Endothelial cell of umbilical vein (primary cell): Measurements from ENCODE around the gene TRNAU1AP. TPM values are rescaled to one million over a fixed set of nuclear protein-coding genes. Genes with fewer than 3 reads are reported as not detected.

Source experiments
- BruUV-seq: library from RNA; stranded (reverse); fragments of 400-500 nt; replicated peaks from 2 replicates; lab custom pipeline; 2021; lab: Mats Ljungman, UMichigan
- CTCF ChIA-PET: fragments of 300-600, 350-600 bp; sonication (Branson Sonifier 250); formaldehyde crosslinking; loops from one replicate; lab custom pipeline; 2021; ENCODE audit warnings: antibody characterized with exemption, inconsistent platforms; lab: Charles Lee
- POLR2A ChIA-PET: fragments of 300-600, 350-600 bp; sonication (Branson Sonifier 250); formaldehyde crosslinking; loops from one replicate; lab custom pipeline; 2021; ENCODE audit warnings: antibody characterized with exemption, inconsistent platforms; lab: Charles Lee
- DNase-seq: peaks from one replicate; pipeline ENCODE4 v3.0.0-alpha.2; 2011; ENCODE audit warnings: low read depth, low spot score
- FAIRE-seq: peaks from 2 replicates; lab custom pipeline; 2011; peaks lifted over from hg19 to GRCh38; lab: Jason Lieb, UNC
- H2AFZ ChIP-seq: 2 replicates; pipeline ENCODE4 v1.6.0; 2012; ENCODE audit warnings: low read depth, low read length, control low read depth, inconsistent platforms
- H3K27ac ChIP-seq: 2 replicates; pipeline ENCODE4 v1.5.1; 2011; ENCODE audit warnings: low read depth, mild to moderate bottlenecking, control low read depth, low read length, moderate library complexity; ENCODE audit not compliant: insufficient read depth
- H3K27me3 ChIP-seq, 2 experiments: 2 replicates each; pipeline versions ENCODE4 v1.6.0 to v1.6.1; 2011; ENCODE audit warnings: low read length in 2 of 2, mixed read lengths in 1 of 2; ENCODE audit not compliant: control insufficient read depth in 2 of 2, insufficient read depth in 2 of 2
- H3K36me3 ChIP-seq, 2 experiments: 2 replicates in 1 of 2; 3 replicates in 1 of 2; pipeline ENCODE4 v1.5.1; 2011; ENCODE audit warnings: low read length in 2 of 2, mild to moderate bottlenecking in 1 of 2, moderate library complexity in 1 of 2; ENCODE audit not compliant: control insufficient read depth in 2 of 2, insufficient read depth in 2 of 2; ENCODE audit errors: extremely low read depth in 1 of 2
- H3K4me1 ChIP-seq: 3 replicates; pipeline ENCODE4 v1.5.1; 2011; ENCODE audit warnings: mild to moderate bottlenecking, low read length; ENCODE audit not compliant: control insufficient read depth, insufficient read depth; ENCODE audit errors: extremely low read depth
- H3K4me2 ChIP-seq: 2 replicates; pipeline ENCODE4 v1.6.1; 2011; ENCODE audit warnings: low read length, control low read depth, mixed read lengths; ENCODE audit not compliant: insufficient read depth
- H3K4me3 ChIP-seq, 3 experiments: fragments of 200-600 bp in 1 of 3; sonication (generic), shearing (Covaris generic) in 1 of 3; replicated peaks in 1 of 3; 2 replicates each; pipeline ENCODE4 v1.5.1; 2011 to 2016; ENCODE audit warnings: control low read depth in 3 of 3, low read length in 3 of 3, mild to moderate bottlenecking in 2 of 3, inconsistent platforms in 1 of 3, low read depth in 1 of 3, moderate library complexity in 1 of 3; ENCODE audit not compliant: insufficient read depth in 1 of 3
- H3K79me2 ChIP-seq: 2 replicates; pipeline ENCODE4 v1.6.0; 2012; ENCODE audit warnings: low read length, inconsistent platforms; ENCODE audit not compliant: control insufficient read depth, insufficient read depth
- H3K9ac ChIP-seq: replicated peaks from 2 replicates; pipeline ENCODE3; 2011; ENCODE audit warnings: low read length, control low read depth; ENCODE audit not compliant: insufficient read depth; ENCODE audit errors: extremely low read depth
- H3K9me1 ChIP-seq: replicated peaks from 3 replicates; pipeline ENCODE4 v1.6.0; 2011; ENCODE audit warnings: mild to moderate bottlenecking, low read length; ENCODE audit not compliant: control insufficient read depth, insufficient read depth; ENCODE audit errors: extremely low read depth
- H3K9me3 ChIP-seq: replicated peaks from 2 replicates; pipeline ENCODE4 v1.5.1; 2012; ENCODE audit warnings: low read length, inconsistent platforms; ENCODE audit not compliant: control insufficient read depth, insufficient read depth
- H4K20me1 ChIP-seq: replicated peaks from 2 replicates; pipeline ENCODE3; 2011; ENCODE audit warnings: mild to moderate bottlenecking, low read length; ENCODE audit not compliant: control insufficient read depth, insufficient read depth; ENCODE audit errors: extremely low read depth
- CTCF ChIP-seq, 2 donors: IDR thresholded peaks; 1 replicate in 1 of 2; 2 replicates in 1 of 2; pipeline ENCODE4 v1.5.1; 2011; ENCODE audit warnings: low read length in 2 of 2, mild to moderate bottlenecking in 2 of 2, moderate library complexity in 2 of 2, control low read depth in 1 of 2, inconsistent platforms in 1 of 2, low read depth in 1 of 2; ENCODE audit not compliant: insufficient read depth in 1 of 2; ENCODE audit errors: extremely low read depth in 1 of 2
- EZH2 ChIP-seq: IDR thresholded peaks from 2 replicates; pipeline ENCODE4 v1.6.1; 2012; ENCODE audit warnings: borderline replicate concordance, low read depth, mild to moderate bottlenecking, moderate library complexity, low read length, inconsistent platforms; ENCODE audit not compliant: severe bottlenecking
- FOS ChIP-seq: IDR thresholded peaks from 2 replicates; pipeline ENCODE4 v1.6.1; 2011; ENCODE audit warnings: mild to moderate bottlenecking, low read length, moderate library complexity, borderline replicate concordance; ENCODE audit not compliant: insufficient read depth
- GATA2 ChIP-seq: IDR thresholded peaks from 2 replicates; pipeline ENCODE4 v1.7.0; 2011; ENCODE audit warnings: low read depth, mild to moderate bottlenecking, moderate library complexity, mixed read lengths, low read length; ENCODE audit not compliant: insufficient read length, insufficient read depth
- JUN ChIP-seq: IDR thresholded peaks from 2 replicates; pipeline ENCODE4 v1.6.1; 2011; ENCODE audit warnings: borderline replicate concordance, low read depth; ENCODE audit not compliant: insufficient read length, insufficient read depth
- MAX ChIP-seq: IDR thresholded peaks from 2 replicates; pipeline ENCODE4 v1.6.1; 2011; ENCODE audit not compliant: insufficient read depth, insufficient read length
- MYC ChIP-seq: IDR thresholded peaks from one replicate; pipeline ENCODE4 v1.6.1; 2011; ENCODE audit warnings: mild to moderate bottlenecking, low read depth, low read length
- POLR2A ChIP-seq: IDR thresholded peaks from 2 replicates; pipeline ENCODE4 v1.6.1; 2012; ENCODE audit warnings: low read depth, mild to moderate bottlenecking, control low read depth, low read length
- POLR2AphosphoS5 ChIP-seq: IDR thresholded peaks from 2 replicates; pipeline ENCODE4 v1.6.1; 2012; ENCODE audit warnings: low read depth, mild to moderate bottlenecking, control low read depth, low read length, moderate library complexity; ENCODE audit not compliant: insufficient read depth
- dilution Hi-C: fragments of 300-500 bp; cut with MboI; formaldehyde crosslinking; loops from one replicate; pipeline ENCODE4 v1.15.0; 2019; ENCODE audit warnings: low sequenced_read_pairs; ENCODE audit not compliant: extremely low pct_ligation_motif_present
- intact Hi-C: fragments of 100-400 bp; cut with micrococcal nuclease; formaldehyde crosslinking; loops from one replicate; pipeline ENCODE4 v1.10.0; 2022
- polyA plus RNA-seq, 4 experiments: library from polyadenylated mRNA; depleted of rRNA in 3 of 4; stranded (reverse) in 3 of 4; unstranded in 1 of 4; fragments of >200 nt; gene quantifications; 2 replicates each; pipeline versions ENCODE4 v1.2.1 to v1.2.3, GENCODE V29; 2011 to 2012; ENCODE audit warnings: missing spikeins in 1 of 4
- total RNA-seq: library from RNA; stranded (reverse); gene quantifications from 2 replicates; pipeline ENCODE4 v1.2.3, GENCODE V29; 2021

The TRNAU1AP gene
- total and polyA plus RNA-seq, 2 donors (not counting 3 experiments of a cell fraction or from before 2014, with no cell fraction given), result 32.7 to 46.2 TPM

DNA sequence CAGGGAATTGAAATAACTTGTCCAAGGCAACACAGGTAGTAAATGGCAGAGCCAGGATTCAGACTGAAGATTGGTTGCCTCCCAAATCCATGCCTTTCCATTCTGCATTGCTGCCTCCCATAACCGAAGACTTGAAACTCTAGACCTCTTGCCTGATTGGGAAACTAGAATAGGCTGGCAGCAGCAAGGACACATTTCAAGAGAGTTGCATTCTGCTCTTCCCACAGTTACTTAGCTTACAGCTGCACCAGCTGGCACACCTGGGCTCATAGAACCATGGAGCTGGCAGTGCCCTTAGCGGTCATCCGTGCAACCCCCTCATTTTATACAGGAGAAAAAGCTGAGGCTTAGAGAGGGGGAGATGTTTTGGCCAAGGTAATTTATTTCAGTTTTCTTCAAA is 8.0 kb downstream of the TRNAU1AP start:
- intact Hi-C loops (no loop called here), dilution Hi-C loops (no loop called here)
- Histone ChIP-seq H3K27me3 (no peaks in the 10 kb centered on the region), H3K9me1 (no peaks in the 10 kb centered on the region), H4K20me1 (no peaks in the 10 kb centered on the region), H3K4me1 (no peaks in the 10 kb centered on the region), H3K9me3 (no peaks in the 10 kb centered on the region), H3K36me3 (peaks cover 13 to 23% of the 10 kb centered on the region in 2 experiments), H3K79me2 (no peaks in the 10 kb centered on the region), H2AFZ (no peak overlapping the region), H3K4me3 (no peak overlapping the region), H3K27ac (no peak overlapping the region), H3K4me2 (no peak overlapping the region), H3K9ac (no peak overlapping the region)
- CTCF ChIA-PET, result interaction anchor here (1.4 kb wide), 1 partner anchor 42 kb away, joined by 5 read pairs; no protein-coding TSS in a partner anchor
- FAIRE-seq (no peak), DNase-seq (no peak)
- no peak for TF ChIP-seq MYC
- TF ChIP-seq MAX, result no peak
- POLR2A ChIA-PET, result no interaction called here
- no TSS peak for BruUV-seq

DNA sequence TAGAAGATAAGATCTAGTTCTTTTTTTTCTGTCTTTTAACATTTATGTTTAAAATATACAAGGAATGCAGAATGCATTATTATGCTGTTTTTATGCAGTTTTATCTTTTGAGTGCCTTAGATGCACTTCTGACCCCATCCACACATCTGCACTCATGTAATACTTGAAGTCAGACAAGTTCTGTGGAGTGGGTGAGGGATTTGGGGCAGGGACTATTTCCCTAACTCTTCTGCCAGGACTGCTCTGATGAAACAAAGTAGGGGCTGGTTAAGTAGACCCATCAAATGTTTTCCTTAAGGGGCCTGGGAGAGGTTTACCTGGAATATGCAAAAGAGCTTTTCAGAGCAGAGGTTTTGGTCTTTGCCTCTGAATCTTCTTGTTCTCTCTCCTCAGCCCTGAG is 11.4 kb downstream of the TRNAU1AP start:
- FAIRE-seq (no peak), DNase-seq (no peak)
- H3K4me2 ChIP-seq, result no peak overlapping the region
- no peak overlapping the region for H2AFZ ChIP-seq
- ChIA-PET POLR2A (interaction anchor here (0.5 to 1.0 kb wide), 3 partner anchors 10 to 816 kb away, joined by 3 to 6 read pairs (median 3); partner anchors contain the start of gene RNU11), CTCF (interaction anchor here (1.2 kb wide), 1 partner anchor 24 kb away, joined by 3 read pairs; no protein-coding TSS in a partner anchor)
- no peak overlapping the region for H3K9ac ChIP-seq
- no peaks in the 10 kb centered on the region for H3K4me1 ChIP-seq
- no peaks in the 10 kb centered on the region for H4K20me1 ChIP-seq
- dilution Hi-C loops (no loop called here), intact Hi-C loops (no loop called here)
- no TSS peak for BruUV-seq
- H3K9me3 ChIP-seq, result no peaks in the 10 kb centered on the region
- no peaks in the 10 kb centered on the region for H3K79me2 ChIP-seq
- peaks cover 15 to 30% of the 10 kb centered on the region in 2 experiments for H3K36me3 ChIP-seq
- TF ChIP-seq POLR2A, result no peak
- no peak for TF ChIP-seq JUN
- TF ChIP-seq MAX, result no peak
- no peak for TF ChIP-seq MYC
- TF ChIP-seq EZH2, result no peak
- TF ChIP-seq CTCF (IDR thresholded peaks at IDR 0.05; ENCODE audit: extremely low read depth in 1 of 2, insufficient read depth in 1 of 2, low read depth in 1 of 2, low read length in 2 of 2), result no peak
- no peak for TF ChIP-seq POLR2AphosphoS5
- TF ChIP-seq FOS, result no peak
- TF ChIP-seq GATA2, result no peak
- H3K27ac ChIP-seq, result no peak overlapping the region
- no peak overlapping the region for H3K4me3 ChIP-seq
- no peaks in the 10 kb centered on the region for H3K9me1 ChIP-seq
- H3K27me3 ChIP-seq, result no peaks in the 10 kb centered on the region
